DOHH2 (cell line): ENCODE measurements around the gene SLC6A17.

Source experiments
- CTCF ChIP-seq: fragments of 200-600 bp; sonication (generic); IDR thresholded peaks from one replicate; pipeline ENCODE4 v1.5.1; 2014; ENCODE audit warnings: antibody characterized with exemption, mild to moderate bottlenecking, low read depth, low read length; ENCODE audit not compliant: poor library complexity, severe bottlenecking
- EZH2phosphoT487 ChIP-seq: fragments of 200-600 bp; sonication (generic); IDR thresholded peaks from 2 replicates; pipeline ENCODE4 v1.6.1; 2017; ENCODE audit warnings: borderline replicate concordance, mild to moderate bottlenecking, antibody characterized with exemption, low read length, moderate library complexity, mixed read lengths

GRCh38 chr1:110132682-110133081 lies 17.6 kb upstream of the SLC6A17 start:
- TF ChIP-seq CTCF (no peak), EZH2phosphoT487 (no peak)
